H1 (cell line): ENCODE results near the gene GLB1L2. TPM values are rescaled to one million over a fixed set of nuclear protein-coding genes. Genes with fewer than 3 reads are reported as not detected.

Experiments used
- ASH2L ChIP-seq: fragments of 200-600, 300-600 bp; sonication (generic); IDR thresholded peaks from one replicate; pipeline ENCODE4 v1.7.1; 2017; ENCODE audit warnings: low read length
- EP300 ChIP-seq, 2 experiments: IDR thresholded peaks; 1 replicate in 1 of 2; 2 replicates in 1 of 2; pipeline ENCODE4 v1.6.1; 2011 to 2012; ENCODE audit warnings: low read depth in 2 of 2, low read length in 2 of 2, mild to moderate bottlenecking in 2 of 2, borderline replicate concordance in 1 of 2, inconsistent platforms in 1 of 2, moderate library complexity in 1 of 2
- NANOG ChIP-seq: IDR thresholded peaks from 2 replicates; pipeline ENCODE4 v1.6.1; 2011; ENCODE audit warnings: low read length, low read depth, mild to moderate bottlenecking, inconsistent platforms; ENCODE audit not compliant: insufficient read depth, poor library complexity, severe bottlenecking
- RBBP5 ChIP-seq: IDR thresholded peaks from 2 replicates; pipeline ENCODE4 v1.7.1; 2012; ENCODE audit warnings: low read depth, mild to moderate bottlenecking, inconsistent platforms, low read length, moderate library complexity, borderline replicate concordance
- SIN3A ChIP-seq, 2 experiments: IDR thresholded peaks in 1 of 2; conservative IDR thresholded peaks in 1 of 2; 2 replicates each; pipeline ENCODE4 v1.6.1; 2011 to 2012; ENCODE audit warnings: low read length in 2 of 2, improper control_type of control experiment in 1 of 2, low read depth in 1 of 2, mild to moderate bottlenecking in 1 of 2
- SRF ChIP-seq: IDR thresholded peaks from 2 replicates; pipeline ENCODE4 v1.6.1; 2011; ENCODE audit warnings: mild to moderate bottlenecking, low read depth, low read length, moderate library complexity
- polyA plus RNA-seq, 7 experiments: library from polyadenylated mRNA; depleted of rRNA in 3 of 7; stranded (reverse) in 5 of 7; unstranded in 2 of 7; fragments of >200 nt in 5 of 7; fragments of 200-250 nt in 2 of 7; gene quantifications; 1 replicate in 5 of 7; 2 replicates in 1 of 7; 4 replicates in 1 of 7; pipeline versions ENCODE4 v1.2.1 to v1.2.3, GENCODE V29; 2011 to 2013; ENCODE audit warnings: missing spikeins in 2 of 7, mixed read lengths in 2 of 7
- total RNA-seq: library from RNA; stranded (reverse); fragmentation: NEBNext Ultra II Directional; extraction: Animal tissue kit (Norgen Biotek cat#: 25700); gene quantifications from 2 replicates; pipeline ENCODE4 v1.2.1, GENCODE V29; 2021

GLB1L2 gene
- total and polyA plus RNA-seq, 2 of the 8 experiments (the other 6 are each of a cell fraction or from before 2014, with no cell fraction given): 4.4 to 7.9 TPM

- TF ChIP-seq RBBP5 (no peak), SRF (no peak), NANOG (no peak), SIN3A (conservative IDR thresholded peaks at IDR 0.05 in 1 of 2, IDR thresholded peaks at IDR 0.05 in 1 of 2; ENCODE audit: low read depth in 1 of 2, low read length in 2 of 2) (no peak), EP300 (IDR thresholded peaks at IDR 0.05; ENCODE audit: borderline replicate concordance in 1 of 2, low read depth in 2 of 2, low read length in 2 of 2) (no peak), ASH2L (no peak)
These were observed 1.5 kb downstream of the GLB1L2 start (continued) for GRCh38 chr11:134333312-134333711.
